ENCODE measurements around the gene MARCHF10.

The MARCHF10 gene

DNA sequence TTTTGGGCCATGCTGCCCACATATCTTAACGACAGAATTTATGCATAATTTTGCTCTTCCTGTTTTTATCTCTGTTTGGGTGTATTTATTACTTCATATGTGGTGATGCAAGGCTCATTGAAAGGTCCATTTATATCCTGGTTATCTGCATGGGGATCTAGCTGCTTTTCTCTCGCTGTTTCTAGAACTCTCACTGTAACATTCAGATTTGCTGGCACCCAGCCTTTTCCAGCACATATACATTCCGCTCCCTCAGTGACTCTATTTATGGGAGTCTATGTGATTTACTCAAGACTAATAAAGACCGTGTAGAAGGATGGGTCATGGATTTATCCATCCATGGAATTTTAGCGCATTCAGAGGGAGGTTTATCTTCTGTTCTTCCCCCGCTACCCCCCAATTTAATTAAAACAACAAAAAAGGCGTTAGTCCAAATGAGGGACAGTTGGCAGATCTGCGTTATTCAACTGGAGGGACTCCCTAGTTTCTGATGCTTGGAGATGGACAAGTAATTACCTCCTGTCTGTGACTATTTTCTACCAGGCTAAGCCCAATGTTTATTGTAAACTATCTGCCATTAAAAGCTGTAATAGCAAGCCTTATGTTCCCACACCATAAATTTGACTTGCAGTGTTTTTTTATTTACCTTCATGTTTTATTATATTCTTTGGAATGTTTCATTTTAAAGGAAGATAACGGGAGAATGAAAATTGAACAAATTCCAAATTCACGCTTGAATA is 19.8 kb upstream of the MARCHF10 start:
- peak overlapping the region; percentile 47 for H3K4me3 ChIP-seq (ENCODE audit: low read depth, low read length)
- H3K27me3 ChIP-seq = no peaks in the 10 kb centered on the region
- no peaks in the 10 kb centered on the region for H3K9me3 ChIP-seq
- TF ChIP-seq, protein P1, sequence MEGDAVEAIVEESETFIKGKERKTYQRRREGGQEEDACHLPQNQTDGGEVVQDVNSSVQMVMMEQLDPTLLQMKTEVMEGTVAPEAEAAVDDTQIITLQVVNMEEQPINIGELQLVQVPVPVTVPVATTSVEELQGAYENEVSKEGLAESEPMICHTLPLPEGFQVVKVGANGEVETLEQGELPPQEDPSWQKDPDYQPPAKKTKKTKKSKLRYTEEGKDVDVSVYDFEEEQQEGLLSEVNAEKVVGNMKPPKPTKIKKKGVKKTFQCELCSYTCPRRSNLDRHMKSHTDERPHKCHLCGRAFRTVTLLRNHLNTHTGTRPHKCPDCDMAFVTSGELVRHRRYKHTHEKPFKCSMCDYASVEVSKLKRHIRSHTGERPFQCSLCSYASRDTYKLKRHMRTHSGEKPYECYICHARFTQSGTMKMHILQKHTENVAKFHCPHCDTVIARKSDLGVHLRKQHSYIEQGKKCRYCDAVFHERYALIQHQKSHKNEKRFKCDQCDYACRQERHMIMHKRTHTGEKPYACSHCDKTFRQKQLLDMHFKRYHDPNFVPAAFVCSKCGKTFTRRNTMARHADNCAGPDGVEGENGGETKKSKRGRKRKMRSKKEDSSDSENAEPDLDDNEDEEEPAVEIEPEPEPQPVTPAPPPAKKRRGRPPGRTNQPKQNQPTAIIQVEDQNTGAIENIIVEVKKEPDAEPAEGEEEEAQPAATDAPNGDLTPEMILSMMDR (IDR thresholded peaks at IDR 0.05; ENCODE audit: low read depth, low read length) = no peak
- peak; percentile 23 for DNase-seq
- no peaks in the 10 kb centered on the region for H3K36me3 ChIP-seq
- H3K4me1 ChIP-seq = peaks cover 23% of the 10 kb centered on the region

DNA sequence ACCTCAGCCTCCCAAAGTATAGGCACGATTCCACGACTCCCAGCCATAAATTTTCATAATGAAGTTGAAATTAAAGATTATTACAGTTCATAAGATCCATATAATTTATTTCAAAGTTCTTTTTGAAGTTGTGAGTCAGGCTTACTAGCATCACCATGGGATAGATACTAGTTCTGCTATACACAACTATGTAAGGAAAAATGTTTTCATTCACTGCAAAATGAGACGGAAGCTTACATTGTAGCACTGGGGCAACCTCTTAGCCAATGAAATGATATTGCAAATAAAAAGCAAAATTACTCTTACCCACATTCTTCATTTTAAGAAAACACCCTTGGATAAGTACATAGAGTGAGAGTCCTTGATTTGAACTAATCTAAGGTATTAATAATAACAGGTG is 18.8 kb upstream of the MARCHF10 start:
- Histone ChIP-seq H3K4me3 (ENCODE audit: low read depth, low read length) (no peak overlapping the region), H3K27me3 (no peaks in the 10 kb centered on the region), H3K36me3 (no peaks in the 10 kb centered on the region), H3K4me1 (peaks cover 27% of the 10 kb centered on the region), H3K9me3 (no peaks in the 10 kb centered on the region)
- DNase-seq = no peak
- TF ChIP-seq, protein P1 (IDR thresholded peaks at IDR 0.05; ENCODE audit: low read depth, low read length) = no peak

DNA sequence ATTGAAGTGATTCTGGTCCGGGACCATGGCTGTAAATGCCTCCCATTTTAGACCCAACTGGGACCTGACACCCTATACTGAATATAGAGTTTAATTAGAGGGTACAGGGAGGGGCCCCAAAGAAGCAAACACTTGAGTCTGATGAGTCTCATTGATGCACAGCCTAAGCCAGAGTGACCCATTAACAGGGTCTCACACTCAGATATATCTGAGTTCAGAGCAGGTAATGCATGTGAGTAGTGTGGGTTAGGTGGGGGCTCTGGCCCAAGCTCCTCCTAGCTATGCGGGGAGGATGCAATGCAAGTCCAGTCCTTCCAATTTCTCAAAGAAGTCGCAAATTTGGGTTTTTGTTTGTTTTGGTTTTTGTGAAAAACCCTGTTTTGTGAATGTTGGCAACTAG is 17.1 kb upstream of the MARCHF10 start:
- no peaks in the 10 kb centered on the region for H3K9me3 ChIP-seq
- TF ChIP-seq, protein P1 (IDR thresholded peaks at IDR 0.05; ENCODE audit: low read depth, low read length) = no peak
- no peaks in the 10 kb centered on the region for H3K36me3 ChIP-seq
- no peak for DNase-seq
- no peaks in the 10 kb centered on the region for H3K27me3 ChIP-seq
- H3K4me3 ChIP-seq (ENCODE audit: low read depth, low read length) = no peak overlapping the region
- peaks cover 40% of the 10 kb centered on the region for H3K4me1 ChIP-seq

DNA sequence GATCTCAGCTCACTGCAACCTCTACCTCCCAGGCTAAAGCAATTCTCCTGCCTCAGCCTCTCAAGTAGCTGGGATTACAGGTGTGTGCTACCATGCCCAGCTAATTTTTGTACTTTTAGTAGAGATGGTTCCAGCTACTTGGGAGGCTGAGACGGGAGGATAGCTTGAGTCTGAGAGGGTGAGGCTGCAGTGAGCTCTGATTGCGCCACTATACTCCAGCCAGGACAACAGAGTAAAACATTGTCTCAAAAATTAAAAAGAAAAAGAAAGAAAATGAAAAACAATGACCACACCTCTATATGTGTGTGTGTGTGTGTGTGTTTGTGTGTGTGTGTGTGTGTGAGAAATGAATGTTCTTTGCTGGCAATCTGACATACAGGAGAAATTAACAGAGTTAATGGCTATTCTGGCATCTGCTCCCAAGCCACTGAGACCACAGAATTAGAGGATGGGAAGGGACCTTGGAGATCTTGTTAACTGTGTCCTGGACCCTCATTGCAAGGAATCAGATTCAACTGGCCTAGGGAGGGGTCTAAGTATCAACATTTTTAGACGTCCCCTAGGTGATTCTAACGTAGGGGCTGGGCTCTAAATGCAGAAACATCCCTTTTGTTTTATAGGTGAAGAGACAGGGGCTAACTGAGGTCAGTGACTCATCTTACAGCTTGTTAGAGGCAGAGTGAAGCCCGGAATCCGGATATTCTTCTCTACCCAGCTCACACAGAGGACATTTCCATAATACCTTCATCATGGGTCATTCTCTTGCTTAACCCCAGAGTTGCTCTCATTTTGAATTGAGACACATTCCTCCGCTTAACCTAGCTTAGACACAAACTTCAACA is 16.4 kb upstream of the MARCHF10 start:
- no peak for DNase-seq
- H3K4me3 ChIP-seq (ENCODE audit: low read depth, low read length) = no peak overlapping the region

DNA sequence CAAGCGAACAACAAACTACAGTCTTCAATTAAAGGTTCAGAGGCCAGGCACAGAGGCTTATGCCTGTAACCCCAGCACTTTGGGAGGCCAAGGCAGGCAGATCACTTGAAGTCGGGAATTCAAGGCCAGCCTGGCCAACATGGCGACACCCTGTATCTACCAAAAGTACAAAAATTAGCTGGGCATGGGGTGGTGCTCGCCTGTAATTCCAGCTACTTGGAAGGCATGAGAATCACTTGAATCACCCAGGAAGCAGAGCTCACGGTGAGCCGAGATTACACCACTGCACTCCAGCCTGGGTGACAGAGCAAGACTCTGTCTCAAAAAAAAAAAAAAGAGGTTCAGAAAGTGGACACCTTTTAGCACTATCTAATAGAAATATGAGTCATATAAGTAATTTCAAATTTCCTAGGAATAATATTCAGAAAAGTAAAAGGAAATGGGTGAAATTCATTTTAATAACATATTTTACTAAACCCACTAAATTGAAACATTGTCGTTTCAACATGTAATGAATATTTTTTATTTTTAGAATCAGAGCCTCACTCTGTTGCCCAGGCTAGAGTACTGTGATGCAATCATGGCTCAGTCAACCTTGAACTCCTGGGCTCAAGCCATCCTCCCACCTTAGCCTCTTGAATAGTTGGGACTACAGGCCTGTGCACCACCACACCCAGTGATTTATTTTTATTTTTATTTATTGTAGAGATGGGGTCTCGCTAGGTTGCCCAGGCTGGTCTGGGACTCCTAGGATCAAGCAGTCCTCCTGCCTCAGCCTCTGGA is 15.2 kb upstream of the MARCHF10 start:
- H3K4me3 ChIP-seq (ENCODE audit: low read depth, low read length) = no peak overlapping the region
- no peak for DNase-seq
- H3K9me3 ChIP-seq = no peaks in the 10 kb centered on the region
- H3K36me3 ChIP-seq = no peaks in the 10 kb centered on the region
- TF ChIP-seq, protein P1 (IDR thresholded peaks at IDR 0.05; ENCODE audit: low read depth, low read length) = no peak
- no peaks in the 10 kb centered on the region for H3K27me3 ChIP-seq
- H3K4me1 ChIP-seq = peaks cover 47% of the 10 kb centered on the region

More for the DNA sequence above, 16.4 kb upstream of the MARCHF10 start:
- Histone ChIP-seq H3K9me3 (no peaks in the 10 kb centered on the region), H3K27me3 (no peaks in the 10 kb centered on the region), H3K4me1 (peaks cover 47% of the 10 kb centered on the region), H3K36me3 (no peaks in the 10 kb centered on the region)
- TF ChIP-seq, protein P1 (IDR thresholded peaks at IDR 0.05; ENCODE audit: low read depth, low read length) = no peak
